Panc1 (cell line): ENCODE measurements around the gene STON1. TPM values are rescaled to one million over a fixed set of nuclear protein-coding genes. Genes with fewer than 3 reads are reported as not detected.

ENCODE experiments used
- ATAC-seq: fragments of 200-7000 bp; cut with Tn5 transposase; 2 replicates; pipeline ENCODE4 v1.9.1; 2020; ENCODE audit warnings: mild to moderate bottlenecking, moderate library complexity
- BruUV-seq: library from RNA; stranded (reverse); fragments of 400-500 nt; replicated peaks from 2 replicates; lab custom pipeline; 2021; lab: Mats Ljungman, UMichigan
- CTCF ChIA-PET: fragments of 300-600 bp; sonication (Branson Sonifier 250); formaldehyde crosslinking; loops from one replicate; lab custom pipeline; 2022; ENCODE audit warnings: antibody characterized with exemption; lab: Charles Lee
- POLR2A ChIA-PET: fragments of 300-600 bp; sonication (Branson Sonifier 250); formaldehyde crosslinking; loops from one replicate; lab custom pipeline; 2022; ENCODE audit warnings: antibody characterized with exemption; lab: Charles Lee
- DNase-seq: peaks from one replicate; pipeline ENCODE4 v3.0.0-alpha.2; 2010; ENCODE audit warnings: low read depth, low spot score
- H3K27ac ChIP-seq: 2 replicates; pipeline ENCODE4 v1.5.1; 2011; ENCODE audit warnings: mild to moderate bottlenecking, low read length, inconsistent platforms
- H3K27me3 ChIP-seq: fragments of 200-500 bp; sonication (Bioruptor generic); 2 replicates; pipeline ENCODE4 v1.6.0; 2014; ENCODE audit warnings: low read length, inconsistent platforms; ENCODE audit not compliant: control insufficient read depth, insufficient read depth
- H3K36me3 ChIP-seq: fragments of 200-500 bp; sonication (Bioruptor generic); 2 replicates; pipeline ENCODE4 v1.5.1; 2014; ENCODE audit warnings: inconsistent platforms, mild to moderate bottlenecking, low read length, moderate library complexity; ENCODE audit not compliant: control insufficient read depth, insufficient read depth
- H3K4me1 ChIP-seq: 2 replicates; pipeline ENCODE4 v1.5.1; 2011; ENCODE audit warnings: inconsistent platforms, mild to moderate bottlenecking, low read length, moderate library complexity; ENCODE audit not compliant: control insufficient read depth, insufficient read depth
- H3K4me3 ChIP-seq, 2 experiments: 2 replicates each; pipeline ENCODE4 v1.5.1; 2011 to 2012; ENCODE audit warnings: low read depth in 2 of 2, low read length in 2 of 2, mild to moderate bottlenecking in 2 of 2, inconsistent platforms in 1 of 2, moderate library complexity in 1 of 2
- H3K9me3 ChIP-seq: fragments of 200-500 bp; sonication (Bioruptor generic); 2 replicates; pipeline ENCODE4 v1.5.1; 2014; ENCODE audit warnings: low read depth, mild to moderate bottlenecking, inconsistent platforms, low read length, moderate library complexity; ENCODE audit not compliant: control insufficient read depth, insufficient read depth
- CTCF ChIP-seq: fragments of 450-650 bp; IDR thresholded peaks from 2 replicates; pipeline ENCODE4 v1.5.1; 2017; ENCODE audit warnings: mild to moderate bottlenecking
- POLR2AphosphoS5 ChIP-seq: IDR thresholded peaks from 2 replicates; pipeline ENCODE4 v1.6.1; 2012; ENCODE audit warnings: mild to moderate bottlenecking, low read depth, low read length, moderate library complexity
- REST ChIP-seq, 2 experiments: IDR thresholded peaks; 2 replicates each; pipeline ENCODE4 v1.6.1; 2011 to 2012; ENCODE audit warnings: low read depth in 2 of 2, control low read depth in 1 of 2, low read length in 1 of 2, mild to moderate bottlenecking in 1 of 2, moderate library complexity in 1 of 2; ENCODE audit not compliant: insufficient read depth in 1 of 2
- SIN3A ChIP-seq: IDR thresholded peaks from 2 replicates; pipeline ENCODE4 v1.6.1; 2012; ENCODE audit warnings: low read depth, mild to moderate bottlenecking, low read length, moderate library complexity, borderline replicate concordance; ENCODE audit not compliant: insufficient read depth
- TCF7L2 ChIP-seq: IDR thresholded peaks from 2 replicates; pipeline ENCODE4 v1.6.1; 2011; ENCODE audit warnings: mild to moderate bottlenecking, low read depth, low read length, inconsistent platforms
- in situ Hi-C: cut with HindIII; loops from 2 replicates; pipeline ENCODE4 v1.10.0; 2016; ENCODE audit warnings: low sequenced_read_pairs, low pct_unique_long_range_greater_than_20kb
- intact Hi-C: fragments of 100-400 bp; cut with micrococcal nuclease; formaldehyde crosslinking; loops from one replicate; pipeline ENCODE4 v1.10.0; 2022; ENCODE audit not compliant: unreplicated experiment
- total RNA-seq: library from RNA; stranded (reverse); gene quantifications from one replicate; pipeline ENCODE4 v1.2.1, GENCODE V29; 2021; ENCODE audit not compliant: unreplicated experiment

STON1 gene
- total RNA-seq, 1 experiment from 2014 or later: 0.92 TPM

GRCh38 chr2:48597492-48597891 lies 67.5 kb downstream of the STON1 start:
- Histone ChIP-seq H3K9me3 (no peaks in the 10 kb centered on the region), H3K4me1 (no peaks in the 10 kb centered on the region), H3K27me3 (peaks cover 20% of the 10 kb centered on the region), H3K27ac (no peak overlapping the region), H3K4me3 (no peak overlapping the region), H3K36me3 (no peaks in the 10 kb centered on the region)
- ATAC-seq (no peak), DNase-seq (no peak)
- TF ChIP-seq TCF7L2: no peak
- no peak for TF ChIP-seq CTCF
- no peak for TF ChIP-seq REST (IDR thresholded peaks at IDR 0.05; ENCODE audit: insufficient read depth in 1 of 2, low read depth in 2 of 2, low read length in 1 of 2)
- no peak for TF ChIP-seq SIN3A
- no TSS peak for BruUV-seq
- intact Hi-C loops (loop anchor here (10.0 kb wide), 2 partner anchors 1807 to 1897 kb away; no protein-coding TSS in a partner anchor), in situ Hi-C loops (no loop called here)
- POLR2A ChIA-PET: no interaction called here
- CTCF ChIA-PET: no interaction called here

GRCh38 chr2:48600204-48600813 lies 70.4 kb downstream of the STON1 start:
- in situ Hi-C loops: no loop called here
- no TSS peak for BruUV-seq
- DNase-seq: peak; percentile 53

More at GRCh38 chr2:48600204-48600813, 70.4 kb downstream of the STON1 start:
- ChIA-PET POLR2A (no interaction called here), CTCF (interaction anchor here (0.6 to 0.7 kb wide), 2 partner anchors 11 to 336 kb away, joined by 3 read pairs; no protein-coding TSS in a partner anchor)
- H3K9me3 ChIP-seq: no peaks in the 10 kb centered on the region
- H3K27me3 ChIP-seq: peaks cover 17% of the 10 kb centered on the region
- intact Hi-C loops: loop anchor here (10.0 kb wide), 2 partner anchors 124 to 1544 kb away; no protein-coding TSS in a partner anchor
- no peaks in the 10 kb centered on the region for H3K4me1 ChIP-seq
- no peak overlapping the region for H3K27ac ChIP-seq
- H3K36me3 ChIP-seq: no peaks in the 10 kb centered on the region
- TF ChIP-seq SIN3A: no peak
- peak; percentile 82 for TF ChIP-seq CTCF
- TF ChIP-seq REST (IDR thresholded peaks at IDR 0.05; ENCODE audit: insufficient read depth in 1 of 2, low read depth in 2 of 2, low read length in 1 of 2): no peak
- no peak for TF ChIP-seq TCF7L2
- TF ChIP-seq POLR2AphosphoS5: no peak
- no peak for ATAC-seq
- no peak overlapping the region for H3K4me3 ChIP-seq
